SK-N-MC (cell line): ENCODE data around the gene FURIN.

Source experiments
- EZH2 ChIP-seq: fragments of 200-600 bp; sonication (generic); IDR thresholded peaks from one replicate; pipeline ENCODE4 v1.6.1; 2017; ENCODE audit warnings: antibody characterized with exemption
- FOXP2 ChIP-seq: optimal IDR thresholded peaks from 2 replicates; pipeline ENCODE3; 2011; ENCODE audit warnings: mild to moderate bottlenecking, moderate library complexity; ENCODE audit not compliant: insufficient read depth; ENCODE audit errors: extremely low read length, control extremely low read depth
- POLR2AphosphoS5 ChIP-seq: IDR thresholded peaks from 2 replicates; pipeline ENCODE4 v1.6.1; 2012; ENCODE audit warnings: mild to moderate bottlenecking, low read depth, low read length, borderline replicate concordance

DNA sequence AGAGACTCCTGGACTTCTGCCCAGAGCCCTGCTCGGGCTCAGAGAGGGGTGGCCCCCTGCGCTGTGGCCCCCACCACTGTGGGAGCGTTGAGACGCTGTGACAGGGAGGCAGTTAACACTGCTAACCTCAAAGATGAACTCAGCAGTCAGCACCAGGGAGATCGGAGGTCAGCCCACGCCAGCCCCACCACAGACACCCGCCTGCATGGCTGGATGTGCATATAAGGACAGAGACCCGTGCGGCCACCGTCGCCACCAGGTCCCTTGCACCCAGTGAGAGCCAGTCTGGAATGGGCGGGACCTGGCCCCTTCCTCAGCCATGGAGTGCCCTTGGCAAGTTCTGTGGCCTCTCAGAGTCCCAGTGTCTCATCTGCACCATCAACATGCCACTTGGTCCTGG, 48.5 kb upstream of the FURIN start:
- TF ChIP-seq POLR2AphosphoS5 (no peak), EZH2 (no peak), FOXP2 (no peak)
